ENCODE measurements around the gene AP5Z1. TPM values are rescaled to one million over a fixed set of nuclear protein-coding genes. Genes with fewer than 3 reads are reported as not detected.
A peak's percentile ranks its signal among the peaks of the same experiment; 100 is the strongest.

The AP5Z1 gene
- polyA plus RNA-seq, 2 of the 4 experiments (the other 2 are of a cell fraction) = 6.8 to 21.8 TPM

DNA sequence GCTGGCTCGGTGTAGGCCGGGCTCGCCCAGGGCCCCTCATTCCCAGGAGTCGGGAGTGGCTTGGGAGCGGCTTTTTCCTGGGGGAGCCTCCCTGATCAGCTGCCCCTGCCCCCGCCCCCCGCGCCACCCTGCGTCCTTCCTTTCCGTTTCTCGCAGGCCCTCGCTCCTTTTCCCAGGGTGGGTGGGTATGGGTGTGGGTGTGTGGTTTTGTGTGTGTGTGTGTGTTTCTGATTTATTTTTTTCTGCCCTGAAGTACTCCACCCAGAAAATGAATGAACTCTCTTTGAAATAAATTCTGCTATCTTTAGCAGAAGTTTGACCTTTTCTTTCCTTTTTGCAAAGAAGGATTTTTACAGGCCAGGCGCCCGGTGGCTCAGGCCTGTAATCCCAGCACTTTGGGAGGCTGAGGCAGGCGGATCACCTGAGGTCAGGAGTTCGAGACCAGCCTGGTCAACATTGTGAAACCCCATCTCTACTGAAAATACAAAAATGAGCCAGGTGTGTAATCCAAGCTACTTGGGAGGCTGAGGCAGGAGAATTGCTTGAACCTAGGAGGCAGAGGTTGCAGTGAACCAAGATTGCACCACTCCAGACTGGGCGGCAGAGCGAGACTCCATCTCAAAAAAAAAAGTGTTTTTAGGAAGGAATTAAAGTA is 30.0 kb upstream of the AP5Z1 start (continued):
- TF ChIP-seq E2F6 (IDR thresholded peaks at IDR 0.05; ENCODE audit: borderline replicate concordance, low read depth) = no peak
- no peak for TF ChIP-seq HOXB5 (CRISPR knock-in tag; IDR thresholded peaks at IDR 0.05)
- TF ChIP-seq KDM1A (IDR thresholded peaks at IDR 0.05; ENCODE audit: low read depth) = no peak
- TF ChIP-seq CBX2 (IDR thresholded peaks at IDR 0.05; ENCODE audit: borderline replicate concordance, low read depth) = no peak
- TF ChIP-seq BHLHE40 (IDR thresholded peaks at IDR 0.05; ENCODE audit: low read depth, low read length) = no peak
- no peak for TF ChIP-seq RFX5 (IDR thresholded peaks at IDR 0.05)
- TF ChIP-seq, protein P1, sequence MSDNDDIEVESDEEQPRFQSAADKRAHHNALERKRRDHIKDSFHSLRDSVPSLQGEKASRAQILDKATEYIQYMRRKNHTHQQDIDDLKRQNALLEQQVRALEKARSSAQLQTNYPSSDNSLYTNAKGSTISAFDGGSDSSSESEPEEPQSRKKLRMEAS (IDR thresholded peaks at IDR 0.05) = no peak; the same call in none of the 2 replicates
- TF ChIP-seq FOXS1 (CRISPR knock-in tag; IDR thresholded peaks at IDR 0.05) = peak; percentile 28; the same call in 1 of the 2 replicates
- TF ChIP-seq POLR2A (IDR thresholded peaks at IDR 0.05; ENCODE audit: low read length) = no peak
- TF ChIP-seq HES2 (IDR thresholded peaks at IDR 0.05) = no peak
- TF ChIP-seq USF2 (IDR thresholded peaks at IDR 0.05) = no peak
- TF ChIP-seq CHD2 (IDR thresholded peaks at IDR 0.05; ENCODE audit: low read length, partially characterized antibody) = peak; percentile 9
- 0 out of 2 replicates have a peak, but pooled peaks have one; percentile 52 for TF ChIP-seq ZNF302 (CRISPR knock-in tag; IDR thresholded peaks at IDR 0.05)
- TF ChIP-seq MAFK (IDR thresholded peaks at IDR 0.05; ENCODE audit: partially characterized antibody) = no peak
- no peak for TF ChIP-seq MAZ (IDR thresholded peaks at IDR 0.05; ENCODE audit: borderline replicate concordance, low read depth, low read length)
- TF ChIP-seq PHF8 (IDR thresholded peaks at IDR 0.05; ENCODE audit: borderline replicate concordance, low read depth) = no peak
- TF ChIP-seq BCL3 (IDR thresholded peaks at IDR 0.05) = no peak
- TF ChIP-seq, protein P2, sequence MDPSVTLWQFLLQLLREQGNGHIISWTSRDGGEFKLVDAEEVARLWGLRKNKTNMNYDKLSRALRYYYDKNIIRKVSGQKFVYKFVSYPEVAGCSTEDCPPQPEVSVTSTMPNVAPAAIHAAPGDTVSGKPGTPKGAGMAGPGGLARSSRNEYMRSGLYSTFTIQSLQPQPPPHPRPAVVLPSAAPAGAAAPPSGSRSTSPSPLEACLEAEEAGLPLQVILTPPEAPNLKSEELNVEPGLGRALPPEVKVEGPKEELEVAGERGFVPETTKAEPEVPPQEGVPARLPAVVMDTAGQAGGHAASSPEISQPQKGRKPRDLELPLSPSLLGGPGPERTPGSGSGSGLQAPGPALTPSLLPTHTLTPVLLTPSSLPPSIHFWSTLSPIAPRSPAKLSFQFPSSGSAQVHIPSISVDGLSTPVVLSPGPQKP (IDR thresholded peaks at IDR 0.05; ENCODE audit: low read depth, low read length) = no peak
- peak; percentile 51; the same call in 1 of the 2 replicates for TF ChIP-seq FOSB (CRISPR knock-in tag; IDR thresholded peaks at IDR 0.05)
- no peak for TF ChIP-seq GATA3 (IDR thresholded peaks at IDR 0.05; ENCODE audit: borderline replicate concordance)
- TF ChIP-seq, protein P3, sequence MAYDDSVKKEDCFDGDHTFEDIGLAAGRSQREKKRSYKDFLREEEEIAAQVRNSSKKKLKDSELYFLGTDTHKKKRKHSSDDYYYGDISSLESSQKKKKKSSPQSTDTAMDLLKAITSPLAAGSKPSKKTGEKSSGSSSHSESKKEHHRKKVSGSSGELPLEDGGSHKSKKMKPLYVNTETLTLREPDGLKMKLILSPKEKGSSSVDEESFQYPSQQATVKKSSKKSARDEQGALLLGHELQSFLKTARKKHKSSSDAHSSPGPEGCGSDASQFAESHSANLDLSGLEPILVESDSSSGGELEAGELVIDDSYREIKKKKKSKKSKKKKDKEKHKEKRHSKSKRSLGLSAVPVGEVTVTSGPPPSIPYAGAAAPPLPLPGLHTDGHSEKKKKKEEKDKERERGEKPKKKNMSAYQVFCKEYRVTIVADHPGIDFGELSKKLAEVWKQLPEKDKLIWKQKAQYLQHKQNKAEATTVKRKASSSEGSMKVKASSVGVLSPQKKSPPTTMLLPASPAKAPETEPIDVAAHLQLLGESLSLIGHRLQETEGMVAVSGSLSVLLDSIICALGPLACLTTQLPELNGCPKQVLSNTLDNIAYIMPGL (CRISPR knock-in tag; IDR thresholded peaks at IDR 0.05; ENCODE audit: borderline replicate concordance) = no peak
- TF ChIP-seq SREBF2 (IDR thresholded peaks at IDR 0.05) = no peak
- no peak for TF ChIP-seq CHD4 (IDR thresholded peaks at IDR 0.05; ENCODE audit: borderline replicate concordance)
- peak; percentile 63; the same call in 1 of the 2 replicates for TF ChIP-seq EHF (CRISPR knock-in tag; IDR thresholded peaks at IDR 0.05)
- no peak for TF ChIP-seq ATOH8 (CRISPR knock-in tag; IDR thresholded peaks at IDR 0.05; ENCODE audit: low read depth)
- TF ChIP-seq EHMT2 (IDR thresholded peaks at IDR 0.05; ENCODE audit: low read depth) = no peak
- TF ChIP-seq EP300 (IDR thresholded peaks at IDR 0.05) = 0 out of 5 replicates have a peak, but pooled peaks of 1 of the 2 experiments have one; percentile 16
- no peak for TF ChIP-seq TFCP2L1 (CRISPR knock-in tag; IDR thresholded peaks at IDR 0.05)
- no peak for TF ChIP-seq HDAC2 (IDR thresholded peaks at IDR 0.05)
- TF ChIP-seq MYC (IDR thresholded peaks at IDR 0.05; ENCODE audit: borderline replicate concordance, low read length) = no peak
- no peak; the same call in 1 of the 2 replicates for TF ChIP-seq RARB (CRISPR knock-in tag; IDR thresholded peaks at IDR 0.05)
- no peak for TF ChIP-seq TP53 (CRISPR knock-in tag; IDR thresholded peaks at IDR 0.05)
- peak in 1 of 2 experiments; percentile 58; a peak in 4 of 5 replicates for TF ChIP-seq JUN (IDR thresholded peaks at IDR 0.05)
- TF ChIP-seq ZC3H11A (IDR thresholded peaks at IDR 0.05) = no peak
- TF ChIP-seq NR3C1 (IDR thresholded peaks at IDR 0.05) = no peak
- no peak for TF ChIP-seq NPAS2 (CRISPR knock-in tag; IDR thresholded peaks at IDR 0.05; ENCODE audit: borderline replicate concordance)
- no peak for TF ChIP-seq ESRRA (IDR thresholded peaks at IDR 0.05; ENCODE audit: borderline replicate concordance, low read length)
- no peak for TF ChIP-seq RAD21 (conservative IDR thresholded peaks at IDR 0.05 in 1 of 2, IDR thresholded peaks at IDR 0.05 in 1 of 2)
